HuH-7.5 (cell line): Measurements from ENCODE around the gene SFT2D3.
A peak's percentile ranks its signal among the peaks of the same experiment; 100 is the strongest.

ENCODE experiments used
- DNase-seq: peaks from one replicate; pipeline ENCODE4 v3.0.0; 2011; ENCODE audit warnings: low spot score

Gene SFT2D3

GRCh38 chr2:127664065-127664894 lies 37.0 kb upstream of the SFT2D3 start:
- DNase-seq: no peak

GRCh38 chr2:127664895-127665225 lies 36.4 kb upstream of the SFT2D3 start:
- no peak for DNase-seq

GRCh38 chr2:127665267-127665893 lies 35.9 kb upstream of the SFT2D3 start:
- no peak for DNase-seq

- no peak for DNase-seq
Observed at GRCh38 chr2:127669056-127669455, 32.2 kb upstream of the SFT2D3 start.

GRCh38 chr2:127670055-127670956 lies 31.0 kb upstream of the SFT2D3 start:
- DNase-seq: no peak

- no peak for DNase-seq
Observed at GRCh38 chr2:127670957-127671290, 30.4 kb upstream of the SFT2D3 start.

GRCh38 chr2:127671557-127672302 lies 29.6 kb upstream of the SFT2D3 start:
- no peak for DNase-seq

GRCh38 chr2:127672341-127673224 lies 28.7 kb upstream of the SFT2D3 start:
- DNase-seq: no peak

GRCh38 chr2:127673291-127674069 lies 27.8 kb upstream of the SFT2D3 start:
- no peak for DNase-seq

- peak; percentile 56 for DNase-seq
Observed at GRCh38 chr2:127674241-127675209, 26.8 kb upstream of the SFT2D3 start.

GRCh38 chr2:127675331-127676261 lies 25.7 kb upstream of the SFT2D3 start, which contains the start of gene LIMS2:
LIMS2 (minus strand) TSS chr2:127675530; CDS start chr2:127675024, 506 bp downstream.
- DNase-seq: peak; percentile 71

GRCh38 chr2:127676906-127677305 lies 24.4 kb upstream of the SFT2D3 start:
- no peak for DNase-seq

- no peak for DNase-seq
Observed at GRCh38 chr2:127678531-127678930, 22.8 kb upstream of the SFT2D3 start.

GRCh38 chr2:127678991-127679390 lies 22.3 kb upstream of the SFT2D3 start:
- no peak for DNase-seq

GRCh38 chr2:127679680-127680361 lies 21.5 kb upstream of the SFT2D3 start:
- DNase-seq: no peak

GRCh38 chr2:127680706-127681287 lies 20.5 kb upstream of the SFT2D3 start:
- no peak for DNase-seq

GRCh38 chr2:127681288-127681804 lies 20.0 kb upstream of the SFT2D3 start:
- no peak for DNase-seq
